Activated naive CD4-positive, alpha-beta T cell (primary cell): Measurements from ENCODE around the gene WFDC8.

ENCODE experiments used
- DNase-seq, 4 experiments: peaks; one replicate each; lab custom pipeline; 2025; lab: John Stamatoyannopoulos, UW

The WFDC8 gene

DNA sequence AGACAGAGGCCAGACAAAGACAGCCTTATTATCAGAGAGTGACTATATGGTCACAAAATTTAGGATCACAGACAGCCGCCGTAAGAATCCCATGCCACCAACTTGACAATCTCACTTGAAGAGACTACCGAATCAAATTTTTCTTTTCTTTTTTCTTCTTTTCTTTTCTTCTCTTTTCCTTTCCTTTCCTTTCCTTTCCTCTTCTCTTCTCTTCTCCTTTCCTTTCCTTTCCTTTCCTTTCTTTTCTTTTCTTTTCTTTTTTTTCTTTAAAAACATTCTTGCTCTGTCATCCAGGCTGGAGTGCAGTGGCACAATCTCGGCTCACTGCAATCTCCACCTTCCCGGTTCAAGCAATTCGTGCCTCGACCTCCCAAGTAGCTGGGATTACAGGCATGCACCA lies 30.7 kb downstream of the WFDC8 start:
- no peak for DNase-seq

DNA sequence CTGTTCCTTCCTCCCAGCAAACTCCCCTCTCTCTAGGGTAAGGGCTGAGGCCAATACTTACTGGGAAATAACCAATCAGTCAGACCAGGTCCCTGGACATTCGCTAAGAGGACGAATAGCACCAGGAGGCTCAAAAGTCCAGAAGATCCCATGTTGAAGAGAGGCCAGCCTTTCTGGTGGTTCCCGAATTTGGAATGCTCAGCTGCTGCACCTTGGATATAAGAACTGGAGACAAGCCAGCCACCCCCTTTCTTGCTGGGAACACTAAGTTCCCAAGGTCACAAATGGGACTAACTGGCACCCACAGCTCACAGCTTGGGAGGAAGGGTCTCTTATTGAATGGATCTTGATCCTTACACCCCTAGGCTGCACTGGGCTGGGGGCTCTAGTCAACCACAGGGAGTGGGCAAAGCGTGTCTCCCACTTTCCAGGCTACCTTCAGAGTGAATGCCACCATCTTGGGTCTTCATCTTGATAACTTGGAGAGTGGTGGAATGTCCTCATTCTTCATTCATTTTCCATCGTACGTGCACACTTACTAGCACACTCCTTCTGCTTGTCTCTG lies 31.8 kb downstream of the WFDC8 start, which contains the start of gene EPPIN:
TSS of gene EPPIN (minus strand) at position 196 of the 565 bp plus-strand sequence. CDS start at position 152, 44 bp downstream.
- DNase-seq = no peak

DNA sequence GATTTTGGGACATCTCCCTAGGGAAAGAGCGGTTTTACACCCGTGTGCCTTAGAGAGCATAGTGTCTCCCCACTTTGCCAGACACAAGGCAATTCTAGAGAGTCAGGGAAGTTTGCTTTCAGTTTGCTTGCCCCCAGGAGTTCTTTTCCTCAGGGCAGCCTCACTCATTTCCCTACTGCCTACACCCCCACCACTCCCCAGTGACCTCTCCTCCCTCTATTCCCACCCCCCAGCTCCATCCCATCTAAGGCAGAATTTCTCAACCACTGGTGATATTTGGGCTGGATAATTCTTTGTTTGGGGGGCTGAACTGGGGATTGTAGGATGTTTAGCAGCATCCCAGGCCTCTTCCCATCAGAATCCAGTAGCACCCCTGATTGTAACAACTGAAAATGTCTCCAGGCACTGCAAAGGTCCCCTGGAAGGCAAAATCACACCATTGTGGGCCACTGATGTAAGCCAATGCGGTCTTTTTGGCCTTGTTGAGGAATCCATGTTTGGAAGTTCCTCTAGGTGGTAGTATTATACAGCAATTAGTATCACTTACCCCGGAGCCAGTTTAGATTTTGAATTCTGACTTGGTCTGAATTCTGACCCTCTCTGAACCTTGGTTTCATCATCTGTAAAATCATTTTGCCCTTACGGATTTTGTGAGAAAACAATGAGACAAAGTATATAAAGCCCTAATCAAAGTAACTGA lies 33.2 kb downstream of the WFDC8 start:
- no peak for DNase-seq

DNA sequence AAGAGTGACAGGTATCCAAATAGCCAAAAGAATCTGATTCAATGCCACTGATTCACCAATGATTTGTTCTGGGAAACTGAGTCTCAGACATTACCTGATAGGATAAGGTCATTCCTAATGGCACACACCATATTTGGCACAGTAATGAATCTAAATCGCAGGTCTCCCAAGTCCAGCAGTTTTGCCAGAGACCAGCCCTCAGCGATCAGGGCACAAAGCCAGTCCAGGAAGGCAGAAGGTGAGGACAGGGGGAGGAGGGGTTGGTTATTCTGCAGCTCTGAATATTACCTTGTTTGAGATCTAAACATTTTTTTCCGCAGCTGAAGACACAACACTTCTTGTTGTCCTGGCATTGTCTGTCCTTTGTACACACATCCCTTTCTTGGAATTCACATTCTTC lies 33.7 kb downstream of the WFDC8 start:
- no peak for DNase-seq

DNA sequence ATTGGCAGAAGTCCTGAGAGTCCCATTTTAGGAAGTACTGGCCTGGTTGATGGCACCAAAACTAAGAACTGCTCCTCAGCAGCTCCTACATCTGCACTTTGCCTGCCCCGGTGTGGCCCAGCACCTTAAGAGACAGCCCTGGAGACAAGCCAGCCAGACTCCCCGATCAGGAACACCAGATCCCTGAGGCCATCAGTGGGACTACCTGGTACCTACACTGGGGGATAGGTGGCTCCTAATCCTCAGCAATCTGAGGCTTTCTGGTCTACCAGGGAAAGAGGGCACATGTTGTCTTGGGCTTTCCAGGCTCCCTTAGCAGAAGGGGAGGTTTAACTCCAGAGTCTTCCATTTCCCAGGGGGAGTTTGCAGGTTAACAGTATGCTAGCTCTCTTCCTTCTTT lies 39.7 kb downstream of the WFDC8 start, which contains the start of gene WFDC6:
TSS of gene WFDC6 (minus strand) at position 101 of the 400 bp plus-strand sequence. CDS start at position 26, 75 bp downstream.
- DNase-seq = no peak

DNA sequence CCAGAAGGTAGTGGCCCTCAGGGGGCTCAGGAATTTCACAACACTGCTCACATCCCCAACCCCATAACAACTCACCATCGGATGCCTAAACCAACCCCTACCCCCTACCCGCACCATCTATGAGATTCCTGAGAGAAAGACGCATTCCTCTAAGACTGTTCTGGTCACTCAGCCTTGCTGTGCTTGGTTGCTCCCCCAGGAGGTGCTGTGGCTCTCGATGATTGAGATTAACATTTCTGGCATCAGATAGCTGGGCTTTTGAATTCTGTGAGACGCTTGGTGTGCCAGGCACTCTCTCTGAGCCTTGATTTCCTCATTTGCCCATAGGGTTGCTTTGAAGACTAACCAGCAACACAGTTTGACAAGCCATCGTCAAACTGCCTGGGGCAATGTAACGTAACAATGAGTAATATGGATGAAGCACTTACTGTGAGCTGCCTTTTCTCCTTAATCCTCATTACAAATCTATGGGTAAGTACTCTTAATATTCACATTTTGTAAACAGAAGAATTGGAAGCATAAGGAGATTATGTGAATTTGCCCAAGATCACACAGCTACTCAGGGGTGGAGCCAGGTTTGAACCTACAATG lies 40.8 kb downstream of the WFDC8 start:
- DNase-seq = no peak

DNA sequence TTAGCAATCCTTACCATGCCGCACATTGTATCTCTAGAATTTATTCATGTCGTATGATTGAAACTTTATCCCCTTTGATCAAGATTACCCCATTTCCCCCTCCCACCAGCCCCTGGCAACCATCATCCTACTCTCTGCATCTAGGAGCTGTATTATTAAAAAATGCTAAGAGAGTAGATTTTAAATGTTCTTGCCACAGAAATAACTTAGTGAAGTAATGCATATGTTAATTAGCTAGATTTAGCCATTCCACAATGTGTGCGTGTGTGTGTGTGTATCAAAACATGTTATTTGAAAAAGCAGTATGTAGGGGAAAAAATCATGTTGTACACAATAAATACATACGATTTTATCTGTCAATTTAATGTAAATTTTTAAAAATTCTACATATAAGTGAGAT lies 51.8 kb downstream of the WFDC8 start:
- DNase-seq = no peak

DNA sequence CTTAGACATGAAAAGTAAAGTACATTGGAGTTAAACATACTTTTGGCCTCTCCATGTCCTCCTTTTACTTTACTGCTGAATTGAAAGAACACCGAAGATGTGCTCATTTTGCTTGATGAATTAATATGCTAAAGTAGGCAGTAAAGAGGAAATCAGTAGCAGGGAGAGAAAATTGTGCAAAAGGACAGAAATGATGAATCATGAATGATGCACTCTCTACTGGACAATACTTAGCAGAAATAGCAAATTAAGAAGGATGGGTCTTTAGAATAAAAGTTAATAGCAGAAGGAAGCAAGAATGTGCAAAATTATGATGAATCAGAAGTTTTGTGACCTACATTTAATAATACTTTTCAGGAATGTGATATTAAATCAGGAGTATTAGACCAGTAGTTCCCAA lies 55.3 kb downstream of the WFDC8 start:
- no peak for DNase-seq

DNA sequence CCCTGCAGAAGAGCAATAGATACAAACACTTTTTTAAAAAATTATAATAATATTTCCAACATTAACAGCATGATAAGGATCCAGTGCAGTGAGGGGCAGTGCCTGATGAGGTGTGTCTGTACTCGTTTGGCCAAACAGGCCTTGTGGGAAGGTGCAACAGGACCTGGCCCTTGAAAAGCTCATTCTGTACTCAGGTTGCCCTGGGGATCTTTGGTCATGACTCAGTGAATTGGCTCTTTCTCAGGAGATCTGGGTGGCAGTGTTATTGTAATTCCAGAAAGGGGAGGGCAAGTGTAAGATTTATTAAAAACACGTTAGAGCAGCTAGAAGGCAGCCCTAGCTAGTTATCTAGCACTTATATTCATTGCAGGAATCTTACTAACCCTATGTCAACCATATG lies 60.8 kb downstream of the WFDC8 start:
- DNase-seq = no peak

DNA sequence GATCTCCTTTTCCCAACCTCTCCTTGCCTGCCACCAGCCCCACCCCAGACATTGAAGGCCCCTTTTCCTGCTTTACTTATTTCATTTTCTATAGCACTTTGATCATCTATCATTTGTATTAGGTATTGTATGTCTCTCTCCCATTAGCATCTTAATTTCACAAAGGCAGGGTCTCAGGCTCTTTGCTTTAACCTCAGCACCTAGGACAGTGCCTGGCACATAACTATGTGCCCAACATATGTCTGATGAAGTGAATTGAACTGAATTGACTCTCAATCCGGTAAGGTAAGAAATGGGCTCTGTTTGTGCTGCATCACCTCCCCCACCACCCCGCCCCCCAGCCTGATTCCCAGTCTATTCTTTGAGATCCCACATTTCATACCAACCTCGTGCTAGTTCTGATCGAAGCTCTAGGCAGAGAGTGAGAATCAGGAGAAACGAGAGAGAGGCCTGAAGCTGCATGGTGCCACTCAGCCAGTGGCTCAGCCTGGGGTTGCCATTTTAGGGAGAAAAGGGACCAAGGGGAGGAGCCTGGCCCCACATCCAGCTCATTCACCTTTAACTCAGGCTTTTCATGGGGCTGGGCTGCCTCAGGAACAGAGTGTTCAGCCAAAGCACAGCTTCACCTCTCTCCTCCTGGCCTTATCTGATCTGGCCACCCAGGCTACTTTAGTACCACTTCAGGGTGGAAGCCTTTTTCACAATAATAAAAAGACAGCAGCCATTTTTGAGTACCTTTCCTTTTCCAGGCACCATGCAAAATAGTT lies 63.8 kb downstream of the WFDC8 start, which contains the start of gene SPINT3:
TSS of gene SPINT3 (minus strand) at position 476 of the 767 bp plus-strand sequence. CDS start at position 462, 14 bp downstream.
- no peak for DNase-seq

DNA sequence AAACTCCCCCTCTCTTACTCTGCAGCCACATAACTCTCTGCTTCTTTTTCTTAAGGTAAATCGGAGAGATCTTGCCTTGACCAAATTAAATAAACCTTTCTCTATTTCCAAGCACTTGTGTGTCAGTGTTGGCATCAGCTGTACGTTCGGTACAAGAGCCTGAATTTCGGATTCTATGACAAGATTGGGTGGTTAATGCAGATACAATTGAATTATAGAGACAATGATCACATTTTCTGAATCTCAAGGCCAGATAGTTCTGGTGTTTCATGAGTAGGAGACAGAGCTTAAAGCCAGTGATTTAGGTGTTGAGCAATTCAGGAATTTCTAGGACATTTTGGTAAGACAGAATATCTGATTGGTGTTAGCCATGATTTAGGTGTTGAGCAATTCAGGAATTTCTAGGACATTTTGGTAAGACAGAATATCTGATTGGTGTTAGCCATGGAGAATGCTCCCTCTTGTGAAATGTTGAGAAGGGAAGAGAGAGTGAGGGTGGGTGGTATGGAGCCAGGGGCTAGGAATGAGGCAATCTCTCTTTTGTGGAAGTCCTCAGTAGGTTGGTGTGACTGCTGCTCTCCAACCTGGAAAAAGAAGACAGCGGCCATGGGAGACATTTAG lies 68.7 kb downstream of the WFDC8 start:
- no peak for DNase-seq

DNA sequence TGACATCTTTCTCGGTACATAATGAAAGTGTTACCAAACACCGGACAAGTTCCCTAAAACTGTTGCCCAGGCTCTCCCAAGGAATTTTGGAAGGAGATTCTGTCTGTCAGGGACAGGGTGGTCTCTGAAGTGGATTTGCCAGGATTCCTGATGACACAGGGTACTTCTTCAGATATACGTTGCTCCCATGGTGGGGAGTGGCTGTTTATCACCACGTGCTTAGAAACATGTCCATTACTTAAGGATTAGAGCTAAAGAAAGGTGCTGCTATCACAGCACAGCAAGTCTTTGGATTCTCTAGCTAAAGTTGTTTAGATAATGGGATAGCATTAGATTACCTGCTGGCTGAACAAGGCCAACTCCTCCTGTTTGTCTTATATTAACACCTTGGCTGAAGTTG lies 70.0 kb downstream of the WFDC8 start:
- DNase-seq = no peak

DNA sequence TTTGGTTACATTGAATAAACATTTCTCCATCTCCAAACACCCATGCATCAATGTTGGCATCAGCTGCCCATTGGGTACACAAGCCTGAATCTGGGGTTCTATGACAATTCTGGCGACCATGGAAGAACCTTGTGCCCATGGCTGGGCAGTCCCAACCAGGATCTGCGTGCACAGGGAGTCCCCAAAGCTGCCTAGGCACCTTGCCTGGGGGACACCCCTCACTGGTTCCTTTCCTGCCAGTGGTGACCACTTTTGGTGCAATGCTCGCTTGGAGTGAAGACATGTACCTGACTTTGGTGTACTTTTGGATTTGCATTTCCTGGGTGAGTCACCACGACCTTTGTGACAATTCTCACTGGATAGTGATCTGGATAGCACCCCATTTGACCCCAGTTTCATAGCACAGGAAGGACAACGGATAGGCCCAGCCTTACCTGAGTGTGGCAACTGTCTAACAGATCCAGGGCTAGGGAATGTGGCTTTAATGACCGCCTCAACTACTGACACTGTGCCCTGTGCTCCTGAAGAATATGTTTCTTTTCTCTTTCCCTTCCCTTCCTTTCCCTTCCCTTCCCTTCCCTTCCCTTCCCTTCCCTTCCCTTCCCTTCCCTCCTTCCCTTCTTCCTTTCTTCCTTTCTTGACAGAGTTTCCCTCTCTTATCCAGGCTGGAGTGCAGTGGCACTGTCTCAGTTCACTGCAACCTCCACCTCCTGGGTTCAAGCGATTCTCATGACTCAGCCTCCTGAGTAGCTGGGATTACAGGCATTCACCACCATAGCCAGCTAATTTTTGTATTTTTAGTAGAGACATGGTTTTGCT lies 70.8 kb downstream of the WFDC8 start:
- no peak for DNase-seq

DNA sequence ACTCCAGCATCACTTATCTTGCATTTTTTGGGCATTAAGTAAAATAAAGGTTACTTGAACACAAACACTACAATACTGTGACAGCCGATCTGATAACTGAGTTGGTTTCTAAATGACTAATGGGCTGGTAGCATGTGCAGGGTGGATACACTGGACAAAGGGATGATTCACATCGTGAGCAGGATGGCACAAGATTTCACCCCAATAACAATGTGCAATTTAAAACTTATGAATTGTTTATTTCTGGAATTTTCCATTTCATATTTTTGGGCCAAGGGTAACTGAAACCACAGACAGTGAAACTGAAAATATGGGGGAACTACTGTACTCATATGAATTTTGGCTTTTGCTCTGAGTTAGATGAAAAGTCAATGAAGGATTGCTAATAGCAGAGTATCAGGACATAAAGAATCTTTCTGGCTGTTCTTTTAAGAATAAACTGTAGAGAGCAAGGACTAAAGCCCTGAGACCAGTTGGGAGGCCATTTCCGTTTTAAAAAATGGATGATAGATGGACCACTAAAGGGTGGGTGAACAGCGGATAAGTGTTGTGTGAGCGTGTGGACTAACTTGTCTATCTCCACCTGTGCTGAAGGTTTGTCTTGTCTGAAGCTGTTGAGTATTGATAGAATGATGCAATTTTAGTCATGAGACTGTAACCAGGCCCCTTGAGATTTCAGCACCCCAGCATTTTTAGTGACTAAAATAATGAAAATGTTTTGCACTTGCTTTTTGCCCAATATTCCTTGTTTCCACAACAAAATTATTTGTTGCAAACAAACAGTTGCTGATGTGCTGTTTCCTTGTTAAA lies 71.9 kb downstream of the WFDC8 start:
- no peak for DNase-seq

DNA sequence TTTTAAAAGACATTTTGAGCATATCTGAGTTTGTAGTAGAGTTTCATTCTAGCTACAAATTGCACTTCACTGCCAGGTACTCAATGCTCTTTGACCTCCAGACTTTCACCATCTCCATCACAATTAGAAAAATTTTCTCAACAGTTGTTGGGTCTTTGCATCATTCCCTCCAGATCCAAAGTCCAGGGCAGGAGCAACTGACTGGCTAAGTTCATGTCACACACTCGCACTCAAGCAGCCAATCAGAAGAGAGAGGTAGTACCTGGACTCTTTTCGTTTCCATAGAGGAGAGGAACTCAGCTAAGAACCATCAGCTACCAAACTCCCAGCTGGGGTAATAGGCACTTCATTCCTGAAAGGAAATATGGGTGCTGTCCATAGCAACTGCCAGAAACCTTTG lies 72.7 kb downstream of the WFDC8 start:
- no peak for DNase-seq

DNA sequence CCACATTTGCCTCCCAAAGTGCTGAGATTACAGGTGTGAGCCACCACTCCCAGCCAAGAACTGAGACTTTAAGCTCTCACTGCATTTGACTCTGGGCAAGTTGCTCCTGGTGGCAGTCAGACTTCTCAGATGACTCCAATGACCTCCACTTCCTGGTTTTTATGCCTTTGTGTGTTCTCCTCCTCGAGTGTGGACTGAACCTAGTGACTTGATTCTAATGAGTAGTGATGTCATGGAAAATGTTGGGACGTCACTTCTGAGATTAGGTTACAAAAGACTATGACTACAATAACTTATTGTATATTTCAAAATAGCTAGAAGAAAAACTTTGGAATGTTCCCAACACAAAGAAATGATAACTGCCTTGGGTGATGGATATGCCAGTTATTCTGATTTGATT lies 75.7 kb downstream of the WFDC8 start:
- no peak for DNase-seq

DNA sequence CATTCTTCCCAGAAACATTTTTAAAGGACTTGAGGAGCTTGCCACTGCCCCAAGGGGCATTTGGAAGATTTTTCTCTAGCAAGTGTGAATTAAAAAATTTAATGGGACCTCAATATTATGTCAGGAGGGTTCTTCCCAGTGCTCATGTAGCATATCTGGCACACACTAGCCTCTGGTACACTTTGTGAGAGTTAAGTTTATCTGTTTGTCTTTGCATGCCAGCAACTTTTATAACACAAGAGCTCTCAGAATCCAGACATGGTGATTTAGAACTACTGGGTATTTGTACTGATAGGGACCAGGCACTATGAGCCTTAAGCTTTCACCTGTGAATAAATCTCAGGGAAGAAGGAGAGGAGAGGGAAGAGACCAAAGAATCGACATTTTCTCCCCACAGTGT lies 76.5 kb downstream of the WFDC8 start:
- DNase-seq = no peak
